Astrocyte (in vitro differentiated cells and primary cell): ENCODE measurements around the gene NOTCH4. TPM values are rescaled to one million over a fixed set of nuclear protein-coding genes. Genes with fewer than 3 reads are reported as not detected.
A peak's percentile ranks its signal among the peaks of the same experiment; 100 is the strongest.

Source experiments
- microRNA-seq: library from miRNA; unstranded; fragments of <30 nt; microRNA quantifications from one replicate; pipeline ENCODE4 v1.2.0, GENCODE V29; 2020
- total RNA-seq: library from RNA; stranded (reverse); gene quantifications from 2 replicates; pipeline ENCODE4 v1.2.1, GENCODE V29; 2021

The NOTCH4 gene
- total RNA-seq, 1 donor from 2014 or later = 0.57 TPM

Small RNA genes lying within 50 kb of the gene (microRNA-seq; reads per million reads assigned to microRNA genes)
- gene MIR6721 (18.6 reads per million, percentile 45 among the genes with 10 or more reads in this experiment), gene MIR6833 (not detected)

Other genes starting within 250 kb of the NOTCH4 start
- 3.8 and 4.6 TPM in 2 replicates for gene C4A, start 242.0 kb downstream of the NOTCH4 start, total RNA-seq
- 3.2 and 3.7 TPM in 2 replicates for gene C4B, start 209.3 kb downstream of the NOTCH4 start, total RNA-seq
- 0.11 and 0.46 TPM in 2 replicates for gene CYP21A2, start 185.7 kb downstream of the NOTCH4 start, total RNA-seq
- gene TNXB, start 114.7 kb downstream of the NOTCH4 start, total RNA-seq = 1.8 and 2.3 TPM in 2 replicates
- gene ATF6B, start 95.8 kb downstream of the NOTCH4 start, total RNA-seq = 68.7 and 70.1 TPM in 2 replicates
- 5.2 TPM in 2 replicates for gene FKBPL, start 93.8 kb downstream of the NOTCH4 start, total RNA-seq
- 0.45 and 0.67 TPM in 2 replicates for gene PRRT1, start 72.1 kb downstream of the NOTCH4 start, total RNA-seq
- 25.6 and 33.0 TPM in 2 replicates for gene PPT2, start 69.9 kb downstream of the NOTCH4 start, total RNA-seq
- gene EGFL8, start 59.5 kb downstream of the NOTCH4 start, total RNA-seq = 10.4 and 13.3 TPM in 2 replicates
- 94.8 and 98.1 TPM in 2 replicates for gene AGPAT1, start 48.0 kb downstream of the NOTCH4 start, total RNA-seq
- 59.0 and 60.0 TPM in 2 replicates for gene RNF5, start 45.7 kb downstream of the NOTCH4 start, total RNA-seq
- 7.5 and 9.9 TPM in 2 replicates for gene AGER, start 39.8 kb downstream of the NOTCH4 start, total RNA-seq
- gene PBX2, start 33.9 kb downstream of the NOTCH4 start, total RNA-seq = 80.7 and 83.7 TPM in 2 replicates
- 9.6 and 10.2 TPM in 2 replicates for gene GPSM3, start 31.4 kb downstream of the NOTCH4 start, total RNA-seq
- not detected in 2 replicates for gene TSBP1, start 147.8 kb upstream of the NOTCH4 start, total RNA-seq
- not detected in 2 replicates for gene BTNL2, start 183.1 kb upstream of the NOTCH4 start, total RNA-seq
- gene HLA-DRA, start 215.8 kb upstream of the NOTCH4 start, total RNA-seq = not detected in 2 replicates